ENCODE data around the gene DNAH17. TPM values are rescaled to one million over a fixed set of nuclear protein-coding genes. Genes with fewer than 3 reads are reported as not detected.

The DNAH17 gene
- total and polyA plus RNA-seq, 2 donors (not counting 3 experiments of a cell fraction or from before 2014, with no cell fraction given) = not detected

GRCh38 chr17:78430892-78431691 is 146.1 kb downstream of the DNAH17 start:
- POLR2A ChIA-PET = no interaction called here

More at GRCh38 chr17:78430892-78431691, 146.1 kb downstream of the DNAH17 start:
- Histone ChIP-seq H2AFZ (ENCODE audit: low read depth, low read length) (no peak overlapping the region), H3K4me2 (ENCODE audit: insufficient read depth, low read length) (no peak overlapping the region), H3K4me1 (ENCODE audit: control insufficient read depth, extremely low read depth, insufficient read depth, low read length) (no peaks in the 10 kb centered on the region), H3K79me2 (ENCODE audit: control insufficient read depth, insufficient read depth, low read length) (no peaks in the 10 kb centered on the region), H3K9me3 (replicated peaks; ENCODE audit: control insufficient read depth, insufficient read depth, low read length) (no peaks in the 10 kb centered on the region), H3K27ac (ENCODE audit: insufficient read depth, low read depth, low read length) (no peak overlapping the region), H3K9me1 (replicated peaks; ENCODE audit: control insufficient read depth, extremely low read depth, insufficient read depth, low read length) (no peaks in the 10 kb centered on the region), H3K9ac (replicated peaks; ENCODE audit: extremely low read depth, insufficient read depth, low read length) (no peak overlapping the region), H3K4me3 (replicated peaks in 1 of 3; ENCODE audit: insufficient read depth in 1 of 3, low read depth in 1 of 3, low read length in 3 of 3) (no peak overlapping the region), H3K36me3 (ENCODE audit: control insufficient read depth in 2 of 2, extremely low read depth in 1 of 2, insufficient read depth in 2 of 2, low read length in 2 of 2) (peaks cover 0 to 19% of the 10 kb centered on the region in 2 experiments), H4K20me1 (replicated peaks; ENCODE audit: control insufficient read depth, extremely low read depth, insufficient read depth, low read length) (no peaks in the 10 kb centered on the region), H3K27me3 (ENCODE audit: control insufficient read depth in 2 of 2, insufficient read depth in 2 of 2, low read length in 2 of 2) (no peaks in the 10 kb centered on the region)
- intact Hi-C loops (cut with micrococcal nuclease) = no loop called here
- no peak for FAIRE-seq
- CTCF ChIA-PET = interaction anchor here (0.6 kb wide), 1 partner anchor 9 kb away, joined by 3 read pairs; no protein-coding TSS in a partner anchor
- dilution Hi-C loops (cut with MboI; ENCODE audit: extremely low pct_ligation_motif_present, low sequenced_read_pairs) = no loop called here
- DNase-seq (ENCODE audit: low read depth, low spot score) = no peak
- TF ChIP-seq MYC (IDR thresholded peaks at IDR 0.05; ENCODE audit: low read depth, low read length) = no peak
- no peak for TF ChIP-seq CTCF (IDR thresholded peaks at IDR 0.05; ENCODE audit: extremely low read depth in 1 of 2, insufficient read depth in 1 of 2, low read depth in 1 of 2, low read length in 2 of 2)
- TF ChIP-seq MAX (IDR thresholded peaks at IDR 0.05; ENCODE audit: insufficient read depth, insufficient read length) = no peak
- TF ChIP-seq GATA2 (IDR thresholded peaks at IDR 0.05; ENCODE audit: insufficient read depth, insufficient read length, low read depth, low read length) = no peak
- no peak for TF ChIP-seq POLR2AphosphoS5 (IDR thresholded peaks at IDR 0.05; ENCODE audit: insufficient read depth, low read depth, low read length)
- TF ChIP-seq EZH2 (IDR thresholded peaks at IDR 0.05; ENCODE audit: borderline replicate concordance, low read depth, low read length, severe bottlenecking) = no peak
- no peak for TF ChIP-seq POLR2A (IDR thresholded peaks at IDR 0.05; ENCODE audit: low read depth, low read length)
- TF ChIP-seq JUN (IDR thresholded peaks at IDR 0.05; ENCODE audit: borderline replicate concordance, insufficient read depth, insufficient read length, low read depth) = no peak
- no peak for TF ChIP-seq FOS (IDR thresholded peaks at IDR 0.05; ENCODE audit: borderline replicate concordance, insufficient read depth, low read length)
- BruUV-seq (replicated peaks) = no TSS peak

Data from endothelial cell of umbilical vein (primary cell).